ENCODE measurements around the gene ZNF32. TPM values are rescaled to one million over a fixed set of nuclear protein-coding genes. Genes with fewer than 3 reads are reported as not detected.

Gene ZNF32
- total and polyA plus RNA-seq, 2 experiments from 2014 or later, result 15.8 to 26.1 TPM

- TF ChIP-seq REST (IDR thresholded peaks at IDR 0.05; ENCODE audit: unreplicated experiment) (no peak), EZH2phosphoT487 (IDR thresholded peaks at IDR 0.05; ENCODE audit: unreplicated experiment) (no peak), ZNF114 (CRISPR knock-in tag; IDR thresholded peaks at IDR 0.05) (no peak), ETS1 (IDR thresholded peaks at IDR 0.05) (no peak)
Observed at GRCh38 chr10:43655311-43655710, 6.6 kb upstream of the ZNF32 start (continued).

- Histone ChIP-seq H3F3A (replicated peaks; ENCODE audit: low read depth) (no peaks in the 10 kb centered on the region), H3K4me1 (ENCODE audit: insufficient read depth) (0 out of 2 replicates have a peak, but pooled peaks cover 4% of the 10 kb centered on the region), H3K27ac (ENCODE audit: low read depth) (no peak overlapping the region), H3K36me3 (ENCODE audit: insufficient read depth) (no peaks in the 10 kb centered on the region), H3K27me3 (ENCODE audit: insufficient read depth) (peaks cover 16% of the 10 kb centered on the region), H3K4me3 (no peak overlapping the region), H4K20me1 (replicated peaks; ENCODE audit: insufficient read depth) (no peaks in the 10 kb centered on the region), H3K79me2 (replicated peaks; ENCODE audit: insufficient read depth) (no peaks in the 10 kb centered on the region), H3K9me2 (ENCODE audit: insufficient read depth) (peaks cover 9% of the 10 kb centered on the region; the same call in 1 of the 2 replicates), H2AFZ (no peak overlapping the region), H3K4me2 (no peak overlapping the region)
- DNase-seq (ENCODE audit: low spot score) (no peak), ATAC-seq (no peak)
- no peak overlapping the region for H3K4me3 Mint-ChIP-seq
- H3K4me1 Mint-ChIP-seq, result peaks cover 11% of the 10 kb centered on the region
- H3K27ac Mint-ChIP-seq, result no peak overlapping the region
- H3K27me3 Mint-ChIP-seq (ENCODE audit: insufficient read depth, low read depth, poor library complexity), result peaks cover 17% of the 10 kb centered on the region
- TF ChIP-seq ZNF331 (CRISPR knock-in tag; IDR thresholded peaks at IDR 0.05; ENCODE audit: low read depth) (no peak), POLR2AphosphoS5 (IDR thresholded peaks at IDR 0.05; ENCODE audit: low read depth) (no peak), REST (IDR thresholded peaks at IDR 0.05; ENCODE audit: unreplicated experiment) (no peak)
- no peaks in the 10 kb centered on the region for H3K36me3 Mint-ChIP-seq (ENCODE audit: low read depth)
- H3K9me3 Mint-ChIP-seq, result peaks cover 3% of the 10 kb centered on the region; the same call in 1 of the 3 replicates
Observed at GRCh38 chr10:43653746-43654145, 5.1 kb upstream of the ZNF32 start.
